Muscle layer of duodenum (tissue), 2 donors: ENCODE data around the gene C11orf52.

Source experiments
- H3K27ac ChIP-seq: one replicate; pipeline ENCODE4 v1.7.0; 2013; ENCODE audit warnings: mild to moderate bottlenecking, low read length
- H3K27me3 ChIP-seq: one replicate; pipeline ENCODE4 v1.7.0; 2013; ENCODE audit warnings: low read depth, mild to moderate bottlenecking, control low read depth, low read length
- H3K36me3 ChIP-seq, 2 donors: one replicate each; pipeline ENCODE4 v1.7.0; 2013; ENCODE audit warnings: low read length in 2 of 2, control low read depth in 1 of 2, mild to moderate bottlenecking in 1 of 2; ENCODE audit not compliant: insufficient read depth in 2 of 2, control insufficient read depth in 1 of 2
- H3K4me1 ChIP-seq, 2 donors: one replicate each; pipeline ENCODE4 v1.7.0; 2013; ENCODE audit warnings: low read length in 2 of 2, mild to moderate bottlenecking in 2 of 2, control low read depth in 1 of 2, moderate library complexity in 1 of 2; ENCODE audit not compliant: insufficient read depth in 2 of 2, control insufficient read depth in 1 of 2
- H3K4me3 ChIP-seq, 2 donors: one replicate each; pipeline ENCODE4 v1.7.0; 2013; ENCODE audit warnings: low read length in 2 of 2, low read depth in 1 of 2, mild to moderate bottlenecking in 1 of 2
- H3K9me3 ChIP-seq, 2 donors: one replicate each; pipeline ENCODE4 v1.7.0; 2013; ENCODE audit warnings: low read length in 2 of 2, control low read depth in 1 of 2, mild to moderate bottlenecking in 1 of 2; ENCODE audit not compliant: control insufficient read depth in 1 of 2
- donor health status: healthy.

Gene C11orf52

DNA sequence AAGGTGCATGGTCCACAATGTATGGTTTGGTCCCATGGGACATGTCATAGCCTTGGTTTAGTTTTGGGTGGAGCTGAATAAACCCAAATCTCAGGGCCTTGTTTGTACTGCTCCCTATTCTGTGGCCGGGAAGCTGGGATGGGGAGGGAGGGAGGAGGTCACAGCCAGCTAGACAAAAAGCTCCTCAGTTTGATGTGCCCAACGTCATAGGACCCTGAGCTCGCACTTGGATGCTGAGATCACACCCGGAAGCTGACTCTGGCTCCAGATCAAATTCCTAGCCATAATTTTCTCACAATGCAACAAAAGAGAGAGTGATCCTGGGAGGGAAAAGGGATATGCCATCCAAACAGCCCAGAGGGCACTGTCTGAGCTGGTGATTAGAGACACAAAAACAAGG, 4.7 kb upstream of the C11orf52 start:
- peaks cover 4 to 26% of the 10 kb centered on the region in 2 donors for H3K36me3 ChIP-seq
- peak overlapping the region; percentile 60 for H3K4me3 ChIP-seq
- no peaks in the 10 kb centered on the region for H3K27me3 ChIP-seq
- peak overlapping the region; percentile 85 for H3K27ac ChIP-seq
- no peaks in the 10 kb centered on the region for H3K9me3 ChIP-seq
- H3K4me1 ChIP-seq = peaks cover 0 to 20% of the 10 kb centered on the region in 2 donors

GRCh38 chr11:111916768-111917167, 1.9 kb upstream of the C11orf52 start:
- no peaks in the 10 kb centered on the region for H3K27me3 ChIP-seq
- peaks cover 0 to 7% of the 10 kb centered on the region in 2 donors for H3K4me1 ChIP-seq
- peaks cover 0 to 16% of the 10 kb centered on the region in 2 donors for H3K36me3 ChIP-seq
- H3K27ac ChIP-seq = no peak overlapping the region
- no peaks in the 10 kb centered on the region for H3K9me3 ChIP-seq
- no peak overlapping the region for H3K4me3 ChIP-seq

- H3K36me3 ChIP-seq = peaks cover 0 to 11% of the 10 kb centered on the region in 2 donors
- no peaks in the 10 kb centered on the region for H3K9me3 ChIP-seq
- no peak overlapping the region for H3K4me3 ChIP-seq
- H3K27ac ChIP-seq = no peak overlapping the region
- H3K4me1 ChIP-seq = peaks cover 0 to 9% of the 10 kb centered on the region in 2 donors
- H3K27me3 ChIP-seq = no peaks in the 10 kb centered on the region
Observed at GRCh38 chr11:111917312-111917711, 1.4 kb upstream of the C11orf52 start.

GRCh38 chr11:111917788-111918187, 925 bp upstream of the C11orf52 start:
- H3K36me3 ChIP-seq = peaks cover 0 to 8% of the 10 kb centered on the region in 2 donors
- H3K4me3 ChIP-seq = no peak overlapping the region
- H3K27me3 ChIP-seq = no peaks in the 10 kb centered on the region
- no peak overlapping the region for H3K27ac ChIP-seq
- H3K4me1 ChIP-seq = peaks cover under 1 to 14% of the 10 kb centered on the region in 2 donors
- no peaks in the 10 kb centered on the region for H3K9me3 ChIP-seq

DNA sequence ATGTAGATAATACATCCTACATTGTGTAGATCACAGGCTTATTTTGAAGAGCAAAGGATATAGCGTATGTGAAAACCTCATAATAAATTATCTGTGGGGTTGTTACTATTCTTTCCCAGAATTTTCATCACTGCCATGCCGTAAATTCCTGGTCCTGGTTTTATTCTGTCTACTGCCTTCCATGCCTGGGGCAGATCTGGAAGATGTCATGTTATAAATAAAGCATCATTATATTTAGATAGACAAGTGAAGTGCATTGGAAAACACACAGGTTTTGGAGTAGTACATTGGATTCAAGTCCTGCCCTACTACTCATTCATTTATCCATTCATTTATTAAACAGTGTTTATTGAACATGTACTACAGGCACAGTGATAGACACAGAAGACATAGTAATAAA, 2.2 kb downstream of the C11orf52 start:
- no peak overlapping the region for H3K27ac ChIP-seq

GRCh38 chr11:111921541-111922230, 3.0 kb downstream of the C11orf52 start:
- no peak overlapping the region for H3K27ac ChIP-seq
- H3K4me1 ChIP-seq = peaks cover 20 to 25% of the 10 kb centered on the region in 2 donors
- H3K9me3 ChIP-seq = no peaks in the 10 kb centered on the region
- peaks cover 0 to 10% of the 10 kb centered on the region in 2 donors for H3K36me3 ChIP-seq
- no peak overlapping the region for H3K4me3 ChIP-seq
- no peaks in the 10 kb centered on the region for H3K27me3 ChIP-seq

More for the DNA sequence above, 2.2 kb downstream of the C11orf52 start:
- Histone ChIP-seq H3K4me3 (no peak overlapping the region), H3K27me3 (no peaks in the 10 kb centered on the region), H3K4me1 (peaks cover 14 to 18% of the 10 kb centered on the region in 2 donors), H3K9me3 (no peaks in the 10 kb centered on the region), H3K36me3 (peaks cover 0 to 10% of the 10 kb centered on the region in 2 donors)

GRCh38 chr11:111922803-111923202, 4.1 kb downstream of the C11orf52 start:
- H3K4me1 ChIP-seq = peaks cover 20 to 32% of the 10 kb centered on the region in 2 donors
- H3K4me3 ChIP-seq = no peak overlapping the region
- H3K27ac ChIP-seq = peak overlapping the region; percentile 92
- peaks cover 0 to 10% of the 10 kb centered on the region in 2 donors for H3K36me3 ChIP-seq
- H3K9me3 ChIP-seq = no peaks in the 10 kb centered on the region
- H3K27me3 ChIP-seq = no peaks in the 10 kb centered on the region

- Histone ChIP-seq H3K27ac (peak overlapping the region; percentile 92), H3K4me3 (no peak overlapping the region), H3K4me1 (peaks cover 20 to 33% of the 10 kb centered on the region in 2 donors), H3K27me3 (no peaks in the 10 kb centered on the region), H3K36me3 (peaks cover 0 to 10% of the 10 kb centered on the region in 2 donors), H3K9me3 (no peaks in the 10 kb centered on the region)
Observed at GRCh38 chr11:111923351-111923788, 4.7 kb downstream of the C11orf52 start.

- H3K27ac ChIP-seq = peak overlapping the region; percentile 92
- H3K4me1 ChIP-seq = peaks cover 20 to 33% of the 10 kb centered on the region in 2 donors
- no peaks in the 10 kb centered on the region for H3K9me3 ChIP-seq
- H3K36me3 ChIP-seq = peaks cover 0 to 10% of the 10 kb centered on the region in 2 donors
- H3K27me3 ChIP-seq = no peaks in the 10 kb centered on the region
- no peak overlapping the region for H3K4me3 ChIP-seq
Observed at GRCh38 chr11:111923951-111924350, 5.2 kb downstream of the C11orf52 start.

GRCh38 chr11:111925953-111926352, 7.2 kb downstream of the C11orf52 start:
- Histone ChIP-seq H3K27me3 (no peaks in the 10 kb centered on the region), H3K36me3 (peaks cover 0 to 10% of the 10 kb centered on the region in 2 donors), H3K4me1 (peaks cover 20 to 33% of the 10 kb centered on the region in 2 donors), H3K9me3 (no peaks in the 10 kb centered on the region), H3K4me3 (peak overlapping the region; percentile 38 to 55), H3K27ac (peak overlapping the region; percentile 78)

GRCh38 chr11:111926505-111927391, 8.0 kb downstream of the C11orf52 start:
- Histone ChIP-seq H3K4me1 (peaks cover 20 to 33% of the 10 kb centered on the region in 2 donors), H3K9me3 (no peaks in the 10 kb centered on the region), H3K36me3 (peaks cover 0 to 10% of the 10 kb centered on the region in 2 donors), H3K27me3 (no peaks in the 10 kb centered on the region), H3K4me3 (peak overlapping the region; percentile 55 to 60), H3K27ac (peak overlapping the region; percentile 79)
